Activated CD4-positive, alpha-beta T cell treated with anti-CD3 and anti-CD28 coated beads, Interleukin-2, amount 10 ng/mL, durations not matched to agents 24 days and 14 days (primary cell): ENCODE measurements around the gene CFAP210. TPM values are rescaled to one million over a fixed set of nuclear protein-coding genes. Genes with fewer than 3 reads are reported as not detected.
"Not testable (repeated sequence)": the region's sequence is repeated elsewhere in the genome, so short reads cannot be mapped to it uniquely, and the experiment has no call there.

ENCODE experiments used
- DNase-seq: peaks from one replicate; pipeline ENCODE4 v3.0.0; 2022
- H3K27ac Mint-ChIP-seq: one replicate; pipeline ENCODE4 v1.8.0; 2022; ENCODE audit warnings: mild to moderate bottlenecking, mixed read lengths
- H3K27me3 Mint-ChIP-seq: one replicate; pipeline ENCODE4 v1.8.0; 2022; ENCODE audit warnings: mixed read lengths
- H3K36me3 Mint-ChIP-seq: one replicate; pipeline ENCODE4 v1.8.0; 2022; ENCODE audit warnings: low read depth, mild to moderate bottlenecking, mixed read lengths
- H3K4me1 Mint-ChIP-seq: one replicate; pipeline ENCODE4 v1.8.0; 2021; ENCODE audit warnings: mixed read lengths
- H3K4me3 Mint-ChIP-seq: one replicate; pipeline ENCODE4 v1.8.0; 2022; ENCODE audit warnings: mild to moderate bottlenecking, moderate library complexity, mixed read lengths
- H3K9me3 Mint-ChIP-seq: one replicate; pipeline ENCODE4 v1.8.0; 2021; ENCODE audit warnings: mixed read lengths
- intact Hi-C: fragments of 100-400 bp; cut with micrococcal nuclease; formaldehyde crosslinking; loops from one replicate; pipeline ENCODE4 v1.15.1; 2023
- total RNA-seq: library from RNA; stranded (reverse); gene quantifications from 2 replicates; pipeline ENCODE4 v1.2.3, GENCODE V29; 2022

CFAP210 gene
- total RNA-seq, 1 donor from 2014 or later = not detected

DNA sequence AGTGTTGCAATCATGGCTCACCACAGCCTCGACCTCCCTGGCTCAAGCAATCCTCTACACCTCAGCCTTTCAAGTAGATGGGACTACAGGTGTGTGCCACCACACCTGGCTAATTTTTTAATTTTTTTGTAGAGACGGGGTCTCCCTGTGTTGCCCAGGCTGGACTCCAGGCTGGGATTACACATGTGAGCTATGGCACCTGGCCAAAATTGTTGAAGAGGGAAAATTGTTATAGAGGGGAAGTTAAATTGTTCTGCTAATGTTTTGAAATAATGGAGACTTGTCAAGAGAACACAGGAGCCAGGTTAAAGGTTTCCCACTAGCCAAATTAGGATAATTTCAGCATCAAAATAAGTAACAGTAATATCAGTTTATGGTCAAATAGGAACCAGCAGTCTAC lies 84.9 kb downstream of the CFAP210 start:
- Mint-ChIP-seq H3K27me3 (no peaks in the 10 kb centered on the region), H3K4me3 (no peak overlapping the region), H3K36me3 (peaks cover 58% of the 10 kb centered on the region), H3K4me1 (no peaks in the 10 kb centered on the region), H3K9me3 (no peaks in the 10 kb centered on the region), H3K27ac (no peak overlapping the region)
- no peak for DNase-seq
- intact Hi-C loops = no loop called here

DNA sequence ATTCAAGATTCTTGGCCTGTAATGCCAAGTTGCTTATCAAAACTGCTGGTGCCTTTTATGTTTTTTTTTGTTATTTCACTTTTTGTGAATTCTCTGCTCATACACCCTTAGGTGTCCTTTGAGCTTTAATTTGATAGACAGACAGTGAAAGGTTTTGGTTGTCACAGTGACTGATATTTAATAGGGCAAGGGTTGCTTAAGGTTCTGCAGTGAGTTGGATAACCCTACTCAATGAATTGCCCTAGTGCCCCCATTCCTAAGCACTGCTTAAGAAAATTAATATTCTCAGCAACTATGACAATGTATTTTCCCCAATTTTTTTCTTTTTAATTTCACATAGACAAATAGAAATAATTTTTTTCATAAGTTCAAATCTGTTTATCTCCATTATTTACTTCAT lies 94.6 kb downstream of the CFAP210 start:
- H3K4me3 Mint-ChIP-seq = no peak overlapping the region
- H3K27me3 Mint-ChIP-seq = no peaks in the 10 kb centered on the region
- peaks cover 10% of the 10 kb centered on the region for H3K4me1 Mint-ChIP-seq
- peaks cover 15% of the 10 kb centered on the region for H3K36me3 Mint-ChIP-seq
- no peaks in the 10 kb centered on the region for H3K9me3 Mint-ChIP-seq
- intact Hi-C loops = no loop called here
- DNase-seq = no peak
- H3K27ac Mint-ChIP-seq = no peak overlapping the region

DNA sequence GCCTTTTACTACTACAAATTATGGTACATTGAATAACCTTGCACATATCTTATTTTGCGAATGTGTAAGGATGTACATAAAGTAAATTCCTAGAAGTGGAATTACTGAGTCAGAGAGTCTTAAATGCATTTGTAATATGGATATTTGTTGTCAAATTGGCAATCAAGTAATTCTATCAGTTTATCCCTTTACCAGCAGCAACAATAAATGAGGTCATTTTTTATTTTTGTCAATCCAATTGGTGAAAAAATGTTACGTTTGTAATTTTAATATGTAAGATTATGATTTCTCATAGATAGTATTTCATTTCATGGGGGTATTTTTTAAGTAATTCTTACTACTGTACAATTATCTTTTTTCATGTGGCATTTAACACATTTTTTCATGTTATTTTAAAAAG lies 95.2 kb downstream of the CFAP210 start:
- Mint-ChIP-seq H3K27me3 (no peaks in the 10 kb centered on the region), H3K36me3 (peaks cover 11% of the 10 kb centered on the region), H3K4me1 (peaks cover 10% of the 10 kb centered on the region), H3K9me3 (no peaks in the 10 kb centered on the region), H3K27ac (no peak overlapping the region), H3K4me3 (no peak overlapping the region)
- intact Hi-C loops = no loop called here
- no peak for DNase-seq

DNA sequence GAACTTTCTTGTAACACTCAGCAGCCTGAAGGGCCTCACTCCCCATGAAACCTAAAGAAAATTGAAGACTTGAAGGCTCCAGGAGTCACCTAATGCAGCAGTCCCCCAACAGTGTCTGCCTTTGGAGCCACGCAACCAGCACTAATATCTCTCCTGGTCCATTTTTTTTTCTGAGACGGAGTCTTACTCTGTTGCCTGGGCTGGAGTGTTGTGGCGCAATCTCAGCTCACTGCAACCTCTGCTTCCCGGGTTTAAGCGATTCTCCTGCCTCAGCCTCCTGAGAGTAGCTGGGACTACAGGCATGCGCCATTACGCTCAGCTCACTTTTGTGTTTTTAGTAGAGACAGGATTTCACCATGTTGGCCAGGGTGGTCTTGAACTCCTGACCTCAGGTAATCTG lies 97.7 kb downstream of the CFAP210 start:
- H3K27ac Mint-ChIP-seq, intact Hi-C loops, DNase-seq, H3K27me3 Mint-ChIP-seq, H3K9me3 Mint-ChIP-seq, H3K4me3 Mint-ChIP-seq, H3K36me3 Mint-ChIP-seq: not testable (repeated sequence)
- peaks cover 10% of the 10 kb centered on the region for H3K4me1 Mint-ChIP-seq

Other genes with a start within 250 kb of the CFAP210 start
- gene BBS5, start 214.9 kb downstream of the CFAP210 start, total RNA-seq = 4.3 and 4.7 TPM in 2 replicates
- gene KLHL41, start 184.7 kb downstream of the CFAP210 start, total RNA-seq = 0.07 TPM in 1 of 2 replicates, not detected in the other
- gene FASTKD1, start 120.5 kb downstream of the CFAP210 start, total RNA-seq = 55.2 and 56.5 TPM in 2 replicates
- gene PPIG, start 110.1 kb downstream of the CFAP210 start, total RNA-seq = 59.9 and 69.3 TPM in 2 replicates
- gene PHOSPHO2, start 64 bp upstream of the CFAP210 start, total RNA-seq = 3.0 and 3.2 TPM in 2 replicates
- gene KLHL23, start 39.4 kb upstream of the CFAP210 start, total RNA-seq = 8.6 and 9.1 TPM in 2 replicates
- gene SSB, start 104.5 kb upstream of the CFAP210 start, total RNA-seq = 113 TPM in 2 replicates
- 99.7 and 102 TPM in 2 replicates for gene METTL5, start 130.5 kb upstream of the CFAP210 start, total RNA-seq
- 25.8 and 26.0 TPM in 2 replicates for gene UBR3, start 133.0 kb upstream of the CFAP210 start, total RNA-seq